Adipose tissue (tissue), 3 donors: ENCODE results near the gene SNAP91. TPM values are rescaled to one million over a fixed set of nuclear protein-coding genes. Genes with fewer than 3 reads are reported as not detected.
"Not testable (repeated sequence)": the region's sequence is repeated elsewhere in the genome, so short reads cannot be mapped to it uniquely, and the experiment has no call there.

Experiments used
- H3K27ac ChIP-seq: one replicate; pipeline ENCODE4 v1.5.1; 2013; ENCODE audit warnings: low read depth, low read length
- WGBS, 3 donors: extraction: QIAGEN DNeasy Blood & Tissue Kit; methylation state at CpG; one replicate each; pipeline ENCODE4 v1.1.7; 2013; 5-methylcytosine and 5-hydroxymethylcytosine counted together
- polyA plus RNA-seq, 3 donors: library from polyadenylated mRNA; stranded (reverse); fragments of 200-250 nt; gene quantifications; one replicate each; pipeline ENCODE4 v1.2.3, GENCODE V29; 2013
- donor health status: healthy with polysubstance abuse.
- donor health status: Bipolar disorder and iron deficiency.
- donor health status: healthy.

The SNAP91 gene
- under 1 TPM; 0.03 to 0.90 (median 0.78) TPM for polyA plus RNA-seq

GRCh38 chr6:83708970-83709747, at the start of gene SNAP91:
Gene SNAP91, minus strand, starts transcription at chr6:83709101. Its CDS starts 1,174 bp downstream, at chr6:83707927.
- H3K27ac ChIP-seq = no peak within 1 kb of the TSS
- 0 to 2% (median 1%) methylated on average over 68 to 83 of the region's 83 CpGs for WGBS, 3 donors

- no peak overlapping the region for H3K27ac ChIP-seq
These were observed 49.6 kb upstream of the SNAP91 start for GRCh38 chr6:83758533-83758932.

GRCh38 chr6:83757021-83757420, 48.1 kb upstream of the SNAP91 start:
- H3K27ac ChIP-seq = no peak overlapping the region

GRCh38 chr6:83756565-83756964, 47.7 kb upstream of the SNAP91 start:
- 70 to 90% (median 84%) methylated on average over 2 of the region's 2 CpGs for WGBS, 3 donors
- H3K27ac ChIP-seq = no peak overlapping the region

GRCh38 chr6:83752375-83752774, 43.5 kb upstream of the SNAP91 start:
- H3K27ac ChIP-seq = not testable (repeated sequence)
- WGBS, 3 donors = 72 to 87% (median 84%) methylated on average over 5 of the region's 5 CpGs

GRCh38 chr6:83741089-83741488, 32.2 kb upstream of the SNAP91 start:
- no peak overlapping the region for H3K27ac ChIP-seq
- WGBS, 3 donors = 59 to 76% (median 67%) methylated on average over 4 of the region's 4 CpGs

- H3K27ac ChIP-seq = no peak overlapping the region
- WGBS, 3 donors = 58 to 68% (median 66%) methylated on average over 3 of the region's 3 CpGs
These were observed 26.6 kb upstream of the SNAP91 start for GRCh38 chr6:83735461-83735860.

GRCh38 chr6:83729871-83730270, 21.0 kb upstream of the SNAP91 start:
- no peak overlapping the region for H3K27ac ChIP-seq
- WGBS, 3 donors = 58 to 82% (median 69%) methylated on average over 2 of the region's 2 CpGs

- WGBS, 3 donors = 80 to 93% (median 92%) methylated on average over 2 of the region's 2 CpGs
- H3K27ac ChIP-seq = no peak overlapping the region
These were observed 14.0 kb upstream of the SNAP91 start for GRCh38 chr6:83722876-83723275.

- no peak overlapping the region for H3K27ac ChIP-seq
- 75 to 81% (median 79%) methylated on average over 15 of the region's 15 CpGs for WGBS, 3 donors
These were observed 8.9 kb upstream of the SNAP91 start for GRCh38 chr6:83717809-83718208.

GRCh38 chr6:83711958-83712357, 3.1 kb upstream of the SNAP91 start:
- no peak overlapping the region for H3K27ac ChIP-seq

- 17 to 32% (median 30%) methylated on average over 8 of the region's 8 CpGs for WGBS, 3 donors
- no peak overlapping the region for H3K27ac ChIP-seq
These were observed 798 bp upstream of the SNAP91 start for GRCh38 chr6:83709748-83710050.

- H3K27ac ChIP-seq = no peak overlapping the region
- 1 to 2% (median 1%) methylated on average over 34 to 52 of the region's 52 CpGs for WGBS, 3 donors
These were observed 343 bp downstream of the SNAP91 start for GRCh38 chr6:83708546-83708969.

- 1 to 4% (median 3%) methylated on average over 53 of the region's 53 CpGs for WGBS, 3 donors
These were observed 914 bp downstream of the SNAP91 start for GRCh38 chr6:83707829-83708545.

GRCh38 chr6:83702749-83703148, 6.2 kb downstream of the SNAP91 start:
- WGBS, 3 donors = 35 to 59% (median 40%) methylated on average over 2 of the region's 2 CpGs
- no peak overlapping the region for H3K27ac ChIP-seq

More at GRCh38 chr6:83707829-83708545, 914 bp downstream of the SNAP91 start:
- H3K27ac ChIP-seq = no peak overlapping the region

GRCh38 chr6:83702077-83702476, 6.8 kb downstream of the SNAP91 start:
- 30 to 60% (median 59%) methylated on average over 1 of the region's 1 CpG for WGBS, 3 donors
- H3K27ac ChIP-seq = no peak overlapping the region

GRCh38 chr6:83696674-83697073, 12.2 kb downstream of the SNAP91 start:
- no peak overlapping the region for H3K27ac ChIP-seq
- 85 to 93% (median 92%) methylated on average over 1 of the region's 1 CpG for WGBS, 3 donors

- H3K27ac ChIP-seq = no peak overlapping the region
- WGBS, 3 donors = 88 to 91% (median 89%) methylated on average over 3 of the region's 3 CpGs
These were observed 23.4 kb downstream of the SNAP91 start for GRCh38 chr6:83685481-83685880.

GRCh38 chr6:83677791-83678190, 31.1 kb downstream of the SNAP91 start:
- no peak overlapping the region for H3K27ac ChIP-seq

GRCh38 chr6:83637953-83638352, 70.9 kb downstream of the SNAP91 start:
- WGBS, 3 donors = 84 to 95% (median 92%) methylated on average over 7 of the region's 7 CpGs
- H3K27ac ChIP-seq = no peak overlapping the region
